ENCODE measurements around the gene COL6A5. TPM values are rescaled to one million over a fixed set of nuclear protein-coding genes. Genes with fewer than 3 reads are reported as not detected.

The COL6A5 gene
- total and polyA plus RNA-seq, 2 of the 13 experiments (the other 11 are each of a cell fraction or from before 2014, with no cell fraction given), result not detected

- TF ChIP-seq, protein P1, sequence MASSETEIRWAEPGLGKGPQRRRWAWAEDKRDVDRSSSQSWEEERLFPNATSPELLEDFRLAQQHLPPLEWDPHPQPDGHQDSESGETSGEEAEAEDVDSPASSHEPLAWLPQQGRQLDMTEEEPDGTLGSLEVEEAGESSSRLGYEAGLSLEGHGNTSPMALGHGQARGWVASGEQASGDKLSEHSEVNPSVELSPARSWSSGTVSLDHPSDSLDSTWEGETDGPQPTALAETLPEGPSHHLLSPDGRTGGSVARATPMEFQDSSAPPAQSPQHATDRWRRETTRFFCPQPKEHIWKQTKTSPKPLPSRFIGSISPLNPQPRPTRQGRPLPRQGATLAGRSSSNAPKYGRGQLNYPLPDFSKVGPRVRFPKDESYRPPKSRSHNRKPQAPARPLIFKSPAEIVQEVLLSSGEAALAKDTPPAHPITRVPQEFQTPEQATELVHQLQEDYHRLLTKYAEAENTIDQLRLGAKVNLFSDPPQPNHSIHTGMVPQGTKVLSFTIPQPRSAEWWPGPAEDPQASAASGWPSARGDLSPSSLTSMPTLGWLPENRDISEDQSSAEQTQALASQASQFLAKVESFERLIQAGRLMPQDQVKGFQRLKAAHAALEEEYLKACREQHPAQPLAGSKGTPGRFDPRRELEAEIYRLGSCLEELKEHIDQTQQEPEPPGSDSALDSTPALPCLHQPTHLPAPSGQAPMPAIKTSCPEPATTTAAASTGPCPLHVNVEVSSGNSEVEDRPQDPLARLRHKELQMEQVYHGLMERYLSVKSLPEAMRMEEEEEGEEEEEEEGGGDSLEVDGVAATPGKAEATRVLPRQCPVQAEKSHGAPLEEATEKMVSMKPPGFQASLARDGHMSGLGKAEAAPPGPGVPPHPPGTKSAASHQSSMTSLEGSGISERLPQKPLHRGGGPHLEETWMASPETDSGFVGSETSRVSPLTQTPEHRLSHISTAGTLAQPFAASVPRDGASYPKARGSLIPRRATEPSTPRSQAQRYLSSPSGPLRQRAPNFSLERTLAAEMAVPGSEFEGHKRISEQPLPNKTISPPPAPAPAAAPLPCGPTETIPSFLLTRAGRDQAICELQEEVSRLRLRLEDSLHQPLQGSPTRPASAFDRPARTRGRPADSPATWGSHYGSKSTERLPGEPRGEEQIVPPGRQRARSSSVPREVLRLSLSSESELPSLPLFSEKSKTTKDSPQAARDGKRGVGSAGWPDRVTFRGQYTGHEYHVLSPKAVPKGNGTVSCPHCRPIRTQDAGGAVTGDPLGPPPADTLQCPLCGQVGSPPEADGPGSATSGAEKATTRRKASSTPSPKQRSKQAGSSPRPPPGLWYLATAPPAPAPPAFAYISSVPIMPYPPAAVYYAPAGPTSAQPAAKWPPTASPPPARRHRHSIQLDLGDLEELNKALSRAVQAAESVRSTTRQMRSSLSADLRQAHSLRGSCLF (CRISPR knock-in tag; IDR thresholded peaks at IDR 0.05; ENCODE audit: borderline replicate concordance), result no peak
- TF ChIP-seq ZNF644 (CRISPR knock-in tag; IDR thresholded peaks at IDR 0.05; ENCODE audit: low read depth), result no peak
- TF ChIP-seq GZF1 (CRISPR knock-in tag; IDR thresholded peaks at IDR 0.05), result no peak
- TF ChIP-seq LRRFIP1 (CRISPR knock-in tag; conservative IDR thresholded peaks at IDR 0.05), result no peak
Observed at GRCh38 chr3:130383424-130383823, 38.0 kb downstream of the COL6A5 start (continued).

DNA sequence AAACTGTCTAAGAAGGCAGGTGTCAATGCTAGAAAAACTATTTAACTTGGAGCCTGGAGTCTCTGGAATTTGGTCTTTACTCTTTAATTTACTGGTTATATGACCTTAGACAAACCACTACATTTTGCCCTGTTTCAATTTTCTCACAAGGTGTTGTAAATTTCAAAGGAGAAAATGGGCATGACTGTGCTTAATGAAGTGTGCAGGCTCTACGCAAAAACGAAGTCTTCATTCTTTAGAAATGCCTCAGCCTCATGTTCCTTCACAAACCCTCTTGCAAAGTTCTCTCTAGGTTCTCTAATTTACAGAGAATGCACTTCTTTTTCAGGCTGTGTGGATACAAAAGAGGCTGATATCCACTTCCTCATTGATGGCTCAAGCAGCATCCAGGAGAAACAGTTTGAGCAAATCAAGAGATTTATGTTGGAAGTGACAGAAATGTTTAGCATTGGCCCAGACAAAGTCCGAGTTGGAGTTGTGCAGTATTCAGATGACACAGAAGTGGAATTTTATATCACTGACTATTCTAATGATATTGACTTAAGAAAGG lies 39.1 kb downstream of the COL6A5 start:
- no peak for FAIRE-seq
- no TSS peak for BruUV-seq (replicated peaks)
- in situ Hi-C loops (cut with HindIII; ENCODE audit: extremely low pct_ligation_motif_present, low pct_unique_long_range_greater_than_20kb), result no loop called here

More for the DNA sequence above, 39.1 kb downstream of the COL6A5 start:
- Histone ChIP-seq H2AFZ (ENCODE audit: low read length) (no peak overlapping the region), H3K27me3 (ENCODE audit: control insufficient read depth in 1 of 2, insufficient read depth in 2 of 2, low read length in 2 of 2) (no peaks in the 10 kb centered on the region), H3K4me3 (replicated peaks in 1 of 3; ENCODE audit: insufficient read depth in 1 of 3, low read depth in 2 of 3, low read length in 3 of 3) (no peak overlapping the region), H3K79me2 (ENCODE audit: insufficient read depth, low read length) (no peaks in the 10 kb centered on the region), H4K20me1 (ENCODE audit: insufficient read depth, low read length) (no peaks in the 10 kb centered on the region), H3K4me2 (ENCODE audit: low read depth, low read length) (no peak overlapping the region), H3K9me3 (ENCODE audit: low read length) (no peaks in the 10 kb centered on the region), H3K27ac (ENCODE audit: extremely low read length, insufficient read depth, low read length) (no peak overlapping the region), H3K9ac (ENCODE audit: insufficient read depth, low read depth, low read length) (no peak overlapping the region), H3K4me1 (ENCODE audit: insufficient read depth, low read length) (no peaks in the 10 kb centered on the region), H3K36me3 (replicated peaks in 1 of 2; ENCODE audit: control insufficient read depth in 1 of 2, insufficient read depth in 2 of 2, low read length in 2 of 2) (no peaks in the 10 kb centered on the region)
- intact Hi-C loops (cut with micrococcal nuclease; ENCODE audit: unreplicated experiment), result no loop called here
- no peak for DNase-seq (ENCODE audit: low spot score)
- 17% methylated on average over 3 of the region's 3 CpGs for WGBS (ENCODE audit: low lambda C conversion rate)
- POLR2A ChIA-PET, result no interaction called here
- CTCF ChIA-PET (ENCODE audit: low intra/inter-chr PET ratio, low total read pairs), result no interaction called here
- ATAC-seq, result no peak
- TF ChIP-seq CAMTA2 (CRISPR knock-in tag; IDR thresholded peaks at IDR 0.05; ENCODE audit: borderline replicate concordance), result no peak
